Epithelial cell of esophagus (primary cell): ENCODE results near the gene OR51V1.
"Not testable (repeated sequence)": the region's sequence is repeated elsewhere in the genome, so short reads cannot be mapped to it uniquely, and the experiment has no call there.

ENCODE experiments used
- DNase-seq: peaks from one replicate; pipeline ENCODE4 v3.0.0; 2010; ENCODE audit warnings: low read depth
- H3K4me3 ChIP-seq: 2 replicates; pipeline ENCODE4 v1.5.1; 2011; ENCODE audit warnings: mild to moderate bottlenecking, low read length, control low read depth
- TF ChIP-seq, protein P1 (sequence below): IDR thresholded peaks from 2 replicates; pipeline ENCODE4 v1.5.1; 2011; ENCODE audit warnings: low read depth, mild to moderate bottlenecking, low read length, control low read depth, inconsistent platforms; ENCODE audit not compliant: insufficient read depth; ENCODE audit errors: missing control alignments

The OR51V1 gene

GRCh38 chr11:5200582-5200981 lies at the start of gene OR51V1:
Gene OR51V1 (minus strand): TSS chr11:5200682. CDS start chr11:5200682, 0 bp downstream.
- H3K4me3 ChIP-seq = no peak within 1 kb of the TSS
- TF ChIP-seq, protein P1, sequence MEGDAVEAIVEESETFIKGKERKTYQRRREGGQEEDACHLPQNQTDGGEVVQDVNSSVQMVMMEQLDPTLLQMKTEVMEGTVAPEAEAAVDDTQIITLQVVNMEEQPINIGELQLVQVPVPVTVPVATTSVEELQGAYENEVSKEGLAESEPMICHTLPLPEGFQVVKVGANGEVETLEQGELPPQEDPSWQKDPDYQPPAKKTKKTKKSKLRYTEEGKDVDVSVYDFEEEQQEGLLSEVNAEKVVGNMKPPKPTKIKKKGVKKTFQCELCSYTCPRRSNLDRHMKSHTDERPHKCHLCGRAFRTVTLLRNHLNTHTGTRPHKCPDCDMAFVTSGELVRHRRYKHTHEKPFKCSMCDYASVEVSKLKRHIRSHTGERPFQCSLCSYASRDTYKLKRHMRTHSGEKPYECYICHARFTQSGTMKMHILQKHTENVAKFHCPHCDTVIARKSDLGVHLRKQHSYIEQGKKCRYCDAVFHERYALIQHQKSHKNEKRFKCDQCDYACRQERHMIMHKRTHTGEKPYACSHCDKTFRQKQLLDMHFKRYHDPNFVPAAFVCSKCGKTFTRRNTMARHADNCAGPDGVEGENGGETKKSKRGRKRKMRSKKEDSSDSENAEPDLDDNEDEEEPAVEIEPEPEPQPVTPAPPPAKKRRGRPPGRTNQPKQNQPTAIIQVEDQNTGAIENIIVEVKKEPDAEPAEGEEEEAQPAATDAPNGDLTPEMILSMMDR = no peak
- no peak for DNase-seq

DNA sequence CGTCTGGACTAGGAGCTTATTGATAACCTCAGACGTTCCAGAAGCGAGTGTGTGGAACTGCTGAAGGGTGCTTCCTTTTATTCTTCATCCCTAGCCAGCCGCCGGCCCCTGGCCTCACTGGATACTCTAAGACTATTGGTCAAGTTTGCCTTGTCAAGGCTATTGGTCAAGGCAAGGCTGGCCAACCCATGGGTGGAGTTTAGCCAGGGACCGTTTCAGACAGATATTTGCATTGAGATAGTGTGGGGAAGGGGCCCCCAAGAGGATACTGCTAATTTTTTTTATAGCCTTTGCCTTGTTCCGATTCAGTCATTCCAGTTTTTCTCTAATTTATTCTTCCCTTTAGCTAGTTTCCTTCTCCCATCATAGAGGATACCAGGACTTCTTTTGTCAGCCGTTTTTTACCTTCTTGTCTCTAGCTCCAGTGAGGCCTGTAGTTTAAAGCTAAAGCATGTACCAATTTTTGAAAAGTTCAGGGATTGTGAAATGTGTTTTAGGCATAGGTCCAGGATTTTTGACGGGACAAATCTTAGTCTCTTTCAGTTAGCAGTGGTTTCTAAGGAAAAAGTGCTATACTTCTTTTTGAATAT lies 49.4 kb upstream of the OR51V1 start, which contains the start of gene HBG1:
Gene HBG1 (minus strand): TSS at position 51 of the 590 bp plus-strand sequence. CDS start 53 bp downstream, outside the sequence.
- not testable (repeated sequence) for DNase-seq, H3K4me3 ChIP-seq

DNA sequence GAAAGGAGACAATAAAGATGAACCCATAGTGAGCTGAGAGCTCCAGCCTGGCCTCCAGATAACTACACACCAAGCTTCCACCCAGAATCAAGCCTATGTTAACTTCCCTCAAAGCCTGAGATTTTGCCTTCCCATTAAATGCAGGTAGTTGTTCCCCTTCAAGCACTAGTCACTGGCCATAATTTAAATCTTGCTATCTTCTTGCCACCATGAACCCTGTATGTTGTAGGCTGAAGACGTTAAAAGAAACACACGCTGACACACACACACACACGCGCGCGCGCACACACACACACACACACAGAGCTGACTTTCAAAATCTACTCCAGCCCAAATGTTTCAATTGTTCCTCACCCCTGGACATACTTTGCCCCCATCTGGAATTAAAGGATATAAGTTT lies 48.0 kb upstream of the OR51V1 start:
- DNase-seq, H3K4me3 ChIP-seq: not testable (repeated sequence)

- H3K4me3 ChIP-seq = no peak overlapping the region
- TF ChIP-seq, protein P1 = no peak
- no peak for DNase-seq
Measured at GRCh38 chr11:5247472-5248192, 47.1 kb upstream of the OR51V1 start.

DNA sequence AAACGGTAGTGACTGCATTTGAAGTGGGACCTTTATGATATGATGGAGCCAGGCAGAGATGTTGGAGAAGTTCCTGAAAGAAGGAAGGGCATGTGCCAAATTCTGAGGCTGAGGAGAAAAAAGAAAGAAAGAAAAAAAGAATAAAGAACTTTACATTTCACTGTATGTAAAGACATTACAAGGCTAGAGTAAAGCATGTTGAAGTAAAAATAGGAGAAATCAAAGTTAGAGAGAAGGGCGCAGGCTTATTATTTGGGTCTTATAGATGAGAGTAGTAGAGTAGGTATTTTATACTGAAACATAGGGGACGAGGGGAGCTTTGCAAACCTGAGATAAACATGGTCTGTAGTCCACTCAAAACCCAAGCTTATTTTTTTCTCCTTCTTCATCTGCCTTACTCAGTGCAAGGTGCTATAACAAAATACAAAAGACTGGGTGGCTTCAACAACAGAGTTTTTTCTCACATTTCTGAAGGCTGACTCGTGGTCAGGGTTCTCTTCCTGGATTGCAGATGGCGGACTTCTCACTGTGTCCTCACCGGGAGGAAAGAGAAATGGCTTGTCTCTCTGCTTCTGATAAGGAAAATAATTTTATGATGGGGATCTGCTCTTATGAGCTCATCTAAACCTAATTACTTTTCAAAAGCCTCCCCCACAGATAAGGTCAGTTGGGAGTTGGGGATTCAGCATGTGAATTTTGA lies 46.4 kb upstream of the OR51V1 start:
- H3K4me3 ChIP-seq = no peak overlapping the region
- DNase-seq = no peak
- TF ChIP-seq, protein P1 = no peak

DNA sequence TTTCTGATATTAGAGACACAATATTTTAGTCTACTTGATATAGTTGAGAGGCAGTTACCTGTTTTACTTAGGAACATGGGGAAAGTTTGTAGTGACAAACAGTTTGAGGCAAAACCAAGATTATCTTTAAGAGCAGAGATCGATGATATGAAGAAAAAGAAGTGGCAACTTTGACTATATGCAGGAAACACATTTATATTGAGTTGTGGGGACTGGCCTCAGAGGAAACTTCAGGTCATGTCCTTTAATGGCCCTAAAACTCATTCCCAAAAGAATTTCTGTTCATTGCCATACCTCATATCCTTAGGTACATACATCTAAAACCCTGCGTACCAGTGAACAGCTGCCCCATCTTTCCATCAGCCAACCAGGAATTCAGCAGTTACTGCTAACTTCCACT lies 44.7 kb upstream of the OR51V1 start:
- H3K4me3 ChIP-seq = no peak overlapping the region
- DNase-seq = no peak
- TF ChIP-seq, protein P1 = no peak

- DNase-seq = no peak
- no peak overlapping the region for H3K4me3 ChIP-seq
- TF ChIP-seq, protein P1 = no peak
Measured at GRCh38 chr11:5243816-5244180, 43.3 kb upstream of the OR51V1 start.
